GM18498 (cell line): ENCODE results near the gene IGSF9B.

Experiments
- ATAC-seq: cut with Tn5 transposase; IDR thresholded peaks from one replicate; pipeline ENCODE4 v1.9.1; 2021; ENCODE audit warnings: mild to moderate bottlenecking, moderate library complexity; ENCODE audit not compliant: unreplicated experiment

IGSF9B gene

DNA sequence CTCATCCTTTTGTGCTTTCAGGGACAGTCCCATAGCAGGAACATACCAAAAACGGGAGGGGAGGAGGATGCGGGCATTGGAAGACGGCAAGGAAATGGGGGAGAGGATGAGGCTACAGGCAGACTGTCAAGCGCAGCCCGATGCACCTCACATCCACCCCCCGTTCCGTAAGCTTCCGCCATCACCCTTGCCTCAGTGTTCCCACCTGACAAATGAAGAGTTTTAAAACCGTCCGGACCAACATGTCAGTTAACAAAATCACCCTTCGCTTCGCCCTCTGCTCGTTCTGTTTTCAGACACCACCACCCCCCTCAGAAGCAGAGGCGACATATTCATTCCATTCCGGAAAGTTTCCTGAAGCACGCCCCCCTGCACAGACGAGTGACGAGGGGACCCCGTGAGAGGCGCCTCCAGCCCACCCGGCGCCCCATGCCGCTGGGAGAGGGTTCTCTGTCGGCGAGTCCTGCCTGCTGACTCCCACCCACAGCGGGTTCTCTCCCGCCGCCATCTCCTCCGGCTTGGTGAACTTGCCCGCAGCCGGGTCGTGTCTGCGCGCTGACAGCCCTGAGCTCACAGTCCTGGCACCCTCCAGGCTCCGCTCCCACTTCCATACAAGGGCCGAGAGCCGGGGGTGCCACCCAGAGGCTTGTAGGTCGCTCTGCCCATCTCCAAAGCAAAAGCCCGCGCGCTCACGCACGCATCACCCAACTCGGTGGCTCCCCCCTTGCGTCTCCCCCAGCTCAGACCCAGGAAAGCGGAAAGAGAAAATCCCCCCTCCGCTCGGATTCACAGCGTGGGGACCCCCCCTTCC, 1.5 kb downstream of the IGSF9B start:
- no peak for ATAC-seq

DNA sequence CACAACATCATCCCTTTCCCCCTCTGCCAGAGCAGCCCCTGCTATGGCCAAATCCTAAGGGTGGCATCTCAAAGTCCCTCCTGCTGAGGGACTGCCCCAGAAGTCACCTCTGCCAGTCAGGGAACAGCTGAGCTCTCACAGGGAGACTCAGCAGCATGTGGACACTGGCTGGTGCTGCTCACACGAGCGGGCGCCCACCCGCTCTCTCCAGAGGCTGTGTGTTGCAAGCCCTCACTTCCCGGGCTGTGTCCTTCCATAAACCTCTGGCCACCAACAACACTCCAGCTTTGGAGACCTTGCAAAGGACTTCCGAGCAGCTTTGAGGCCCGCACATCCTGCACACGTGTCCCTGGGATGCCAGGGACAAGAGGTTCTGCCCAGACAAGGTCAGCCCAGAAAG, 2.8 kb downstream of the IGSF9B start:
- ATAC-seq: no peak

DNA sequence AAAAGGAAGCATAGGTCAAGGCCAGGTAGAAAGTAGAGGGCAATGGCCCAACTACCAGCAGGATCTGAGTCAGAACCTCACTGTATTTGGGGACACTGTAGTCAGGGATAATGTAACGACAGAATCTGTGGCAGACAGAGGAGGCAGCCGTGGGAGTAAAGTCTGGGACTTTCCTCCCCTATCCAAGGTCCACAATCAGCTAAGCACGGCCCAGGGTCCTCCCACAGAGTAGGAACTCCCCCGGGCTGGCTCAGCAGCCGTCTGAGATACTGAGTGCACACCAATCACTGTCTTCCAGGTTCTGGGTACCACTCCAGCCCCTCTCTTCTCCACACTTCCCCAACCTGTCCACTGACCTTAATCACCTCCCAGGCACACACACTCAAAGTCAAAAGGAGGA, 3.2 kb downstream of the IGSF9B start:
- no peak for ATAC-seq

DNA sequence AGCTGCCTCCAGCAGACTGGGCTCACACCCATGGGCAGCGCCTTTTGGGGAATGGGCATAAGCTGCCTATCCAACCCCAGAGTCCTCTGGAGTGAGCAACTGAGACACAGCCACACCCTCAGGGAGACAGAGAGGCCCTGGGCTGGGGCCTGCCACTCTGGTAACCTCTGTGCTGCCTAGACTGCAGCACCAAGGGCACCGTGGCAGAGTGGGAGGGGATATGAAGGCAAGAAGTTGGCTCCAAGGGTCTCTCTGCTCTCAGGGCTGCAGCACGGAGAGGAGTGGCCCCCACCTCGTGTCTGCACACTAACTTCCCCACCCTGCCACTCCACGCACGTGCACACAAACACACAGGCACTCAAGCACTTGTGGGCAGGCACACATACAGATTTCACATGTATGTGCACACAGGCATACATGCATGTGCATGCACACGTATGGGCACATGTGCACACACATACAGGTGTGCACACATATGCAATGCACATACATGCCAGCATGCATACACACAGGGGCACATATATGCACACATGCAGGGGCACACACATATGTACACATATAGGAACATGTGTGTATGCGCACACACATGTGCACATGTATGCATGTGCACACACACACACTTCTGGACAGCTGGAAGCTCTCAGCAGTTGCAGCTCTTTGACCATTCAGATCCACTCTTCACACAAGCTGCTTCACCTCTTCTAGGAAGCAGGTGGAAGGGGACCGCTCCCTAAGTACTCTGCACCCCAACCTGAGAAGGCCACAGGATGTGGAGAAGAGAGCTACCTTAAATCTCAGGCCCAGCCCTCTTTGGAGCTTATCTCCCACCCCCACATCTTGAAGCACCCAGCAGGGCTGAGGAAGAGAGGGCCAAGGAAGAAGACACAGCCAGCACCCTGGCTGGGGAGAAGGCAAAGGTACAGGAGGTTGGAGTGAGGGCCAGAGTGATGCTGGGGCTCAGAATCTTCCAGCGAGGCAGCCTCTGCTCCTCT, 4.3 kb downstream of the IGSF9B start:
- no peak for ATAC-seq

GRCh38 chr11:133951327-133952198, 5.2 kb downstream of the IGSF9B start:
- ATAC-seq: no peak

GRCh38 chr11:133950874-133951326, 5.9 kb downstream of the IGSF9B start:
- no peak for ATAC-seq

- ATAC-seq: no peak
These were observed 6.3 kb downstream of the IGSF9B start for GRCh38 chr11:133950421-133950820.

DNA sequence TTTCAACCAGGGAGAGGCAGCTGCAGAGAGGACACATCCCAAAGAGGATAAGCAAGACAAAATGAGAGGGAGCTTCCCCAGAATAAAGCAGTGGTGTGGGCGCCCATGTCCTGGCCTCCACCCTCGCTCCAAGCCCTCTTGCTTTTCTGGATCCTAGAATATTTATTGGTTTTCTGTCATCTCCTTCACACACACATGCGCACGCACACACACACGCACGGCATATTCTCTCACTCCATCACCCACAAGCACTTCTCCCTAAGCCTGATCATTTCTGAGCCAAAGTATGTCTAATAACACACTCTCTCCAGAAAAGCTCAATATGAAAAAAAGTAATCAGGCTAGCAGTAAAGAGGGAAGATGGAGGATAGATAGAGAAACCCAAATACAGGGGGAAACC, 7.6 kb downstream of the IGSF9B start:
- no peak for ATAC-seq

DNA sequence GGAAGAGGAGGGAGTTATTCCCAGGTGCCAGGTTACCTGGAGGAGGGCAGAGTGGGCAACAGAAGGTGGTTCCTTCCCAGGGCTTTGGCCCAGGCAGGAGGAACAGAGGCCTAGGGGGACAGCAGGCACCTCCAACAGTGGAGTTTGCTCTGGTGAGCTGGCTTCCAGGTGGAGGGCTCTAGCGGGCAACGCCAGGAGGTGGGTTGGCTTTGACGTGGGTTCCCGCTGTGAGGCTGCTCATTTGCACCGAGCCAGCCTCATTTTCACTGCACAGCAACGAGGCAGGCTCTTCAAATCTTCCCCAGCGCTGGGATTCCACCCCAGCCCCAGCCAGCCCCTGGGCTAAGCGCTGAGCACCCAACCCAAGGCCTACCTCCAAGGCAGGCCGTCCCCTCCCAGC, 8.1 kb downstream of the IGSF9B start:
- ATAC-seq: no peak

- no peak for ATAC-seq
These were observed 9.4 kb downstream of the IGSF9B start for GRCh38 chr11:133947321-133947756.

DNA sequence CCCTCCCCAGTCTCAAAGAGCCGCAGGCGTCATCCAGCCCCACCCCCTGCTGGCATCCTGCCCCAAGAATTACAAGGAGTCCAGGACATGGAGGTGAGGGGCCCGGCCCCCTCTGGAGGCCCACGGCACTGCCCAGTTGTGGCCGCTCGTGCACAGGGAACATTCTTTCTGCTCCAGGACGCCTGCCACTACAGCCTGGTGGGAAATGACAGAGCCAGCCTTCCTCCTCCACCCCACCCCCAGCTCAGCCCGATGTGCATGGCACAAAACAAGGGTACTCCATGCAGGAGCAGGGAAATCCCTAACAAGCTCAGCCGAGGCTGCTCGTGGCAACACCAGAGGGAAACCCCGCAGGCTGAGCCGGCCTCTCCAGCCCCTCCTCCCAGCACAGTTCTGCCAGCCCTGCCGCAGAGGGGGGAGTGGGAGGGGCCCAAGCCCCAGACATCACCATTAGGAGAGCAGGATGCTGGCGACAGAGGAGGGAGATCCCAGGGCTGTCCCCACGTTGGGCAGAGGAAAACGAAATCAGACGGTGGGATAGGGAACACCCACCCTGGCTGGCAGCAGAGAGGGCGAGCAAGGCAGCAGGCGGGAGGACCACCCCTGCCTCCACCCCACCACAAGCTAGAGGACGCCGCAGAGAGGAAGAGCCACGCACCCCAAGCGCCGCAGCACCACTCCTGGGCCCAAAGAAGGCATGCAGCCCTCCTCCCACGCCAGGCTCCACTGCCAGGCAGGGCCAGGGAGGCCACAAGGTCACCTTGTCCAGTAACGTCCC, 10.0 kb downstream of the IGSF9B start:
- ATAC-seq: no peak

GRCh38 chr11:133946051-133946450, 10.7 kb downstream of the IGSF9B start:
- ATAC-seq: no peak

- ATAC-seq: no peak
These were observed 11.4 kb downstream of the IGSF9B start for GRCh38 chr11:133945087-133945974.

DNA sequence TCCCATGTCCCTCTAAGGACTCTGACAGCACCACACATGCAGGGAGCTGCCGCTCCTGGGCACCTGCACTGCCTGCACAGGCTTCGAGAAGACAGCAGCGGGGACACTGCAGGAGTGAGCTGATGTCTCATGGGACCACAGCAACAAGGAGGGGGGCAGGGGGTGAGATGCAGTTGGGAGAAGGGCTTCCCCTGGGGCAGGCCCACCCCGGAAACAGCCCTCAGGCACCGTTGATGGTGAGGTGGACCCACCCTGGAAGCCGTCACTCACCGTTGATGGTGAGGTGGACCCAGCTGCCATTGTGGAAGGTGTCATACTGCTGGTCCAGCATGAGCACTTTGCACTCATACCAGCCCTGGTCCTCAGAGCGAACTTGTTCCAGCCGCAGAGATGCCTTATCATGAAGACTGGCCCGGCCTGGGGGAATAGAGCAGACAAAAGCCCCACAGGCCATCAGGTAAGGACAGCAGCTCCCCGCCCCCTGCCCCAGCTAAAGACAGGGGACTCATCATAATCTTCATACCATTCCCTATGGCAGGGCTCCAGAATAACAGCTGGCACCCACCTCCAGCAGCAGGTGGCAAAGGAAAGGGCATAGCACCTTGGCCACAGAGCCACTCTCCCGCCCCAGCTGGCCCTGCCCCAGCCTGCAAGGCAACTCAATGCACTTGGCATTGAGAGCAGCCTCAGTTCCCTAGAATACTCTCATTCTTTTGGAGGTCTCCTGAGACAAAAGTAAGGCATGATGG, 12.6 kb downstream of the IGSF9B start:
- no peak for ATAC-seq

DNA sequence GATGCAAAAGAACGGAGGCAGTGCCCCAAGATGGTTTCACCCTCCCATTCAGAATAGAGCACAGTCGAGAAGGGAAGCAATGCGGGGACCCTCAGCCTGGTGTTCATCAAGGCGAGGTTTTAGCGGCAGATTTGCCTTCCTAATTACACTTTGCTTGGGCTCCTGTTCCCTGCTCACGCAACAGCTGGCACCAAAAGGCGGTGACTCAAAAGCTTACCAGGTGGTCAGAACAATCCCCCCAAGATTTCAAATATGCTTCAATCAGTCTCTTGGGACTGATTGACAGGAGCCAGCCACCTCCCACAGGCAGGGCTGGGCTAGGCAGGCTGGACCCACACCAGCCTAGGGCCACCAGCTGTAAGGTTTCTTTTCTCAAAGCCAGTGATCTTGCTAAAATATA, 14.2 kb downstream of the IGSF9B start:
- ATAC-seq: no peak

DNA sequence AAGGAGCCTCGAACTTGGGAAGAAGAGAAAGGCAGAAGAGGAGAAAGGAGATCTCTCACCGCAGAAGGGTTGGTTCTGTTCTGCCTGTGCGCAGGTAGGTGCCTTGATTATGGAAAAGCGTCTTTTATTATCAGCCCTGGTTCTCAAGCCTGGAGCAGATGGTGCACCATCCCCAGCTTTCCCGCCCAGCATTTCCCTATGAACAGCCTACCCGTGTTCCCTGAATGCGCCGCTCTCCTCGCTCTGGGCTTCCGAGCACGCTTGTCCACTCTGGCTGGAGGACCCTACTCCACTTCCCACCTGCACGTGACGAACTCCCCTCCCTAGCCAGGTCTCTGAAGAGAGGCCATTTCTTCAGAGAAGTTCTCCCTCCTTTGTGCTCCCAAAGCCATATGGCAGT, 15.2 kb downstream of the IGSF9B start:
- ATAC-seq: no peak

DNA sequence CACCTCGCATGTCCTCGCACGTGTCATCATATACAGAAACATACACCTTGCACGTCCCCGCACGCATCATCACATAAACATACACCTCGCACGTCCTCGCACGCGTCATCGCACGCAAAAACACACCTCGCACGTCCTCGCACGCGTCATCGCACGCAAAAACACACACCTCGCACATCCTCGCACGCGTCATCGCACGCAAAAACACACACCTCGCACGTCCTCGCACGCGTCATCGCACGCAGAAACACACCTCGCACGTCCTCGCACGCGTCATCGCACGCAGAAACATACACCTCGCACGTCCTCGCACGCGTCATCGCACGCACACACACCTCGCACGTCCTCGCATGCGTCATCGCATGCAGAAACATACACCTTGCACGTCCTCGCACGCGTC, 16.7 kb downstream of the IGSF9B start:
- no peak for ATAC-seq

DNA sequence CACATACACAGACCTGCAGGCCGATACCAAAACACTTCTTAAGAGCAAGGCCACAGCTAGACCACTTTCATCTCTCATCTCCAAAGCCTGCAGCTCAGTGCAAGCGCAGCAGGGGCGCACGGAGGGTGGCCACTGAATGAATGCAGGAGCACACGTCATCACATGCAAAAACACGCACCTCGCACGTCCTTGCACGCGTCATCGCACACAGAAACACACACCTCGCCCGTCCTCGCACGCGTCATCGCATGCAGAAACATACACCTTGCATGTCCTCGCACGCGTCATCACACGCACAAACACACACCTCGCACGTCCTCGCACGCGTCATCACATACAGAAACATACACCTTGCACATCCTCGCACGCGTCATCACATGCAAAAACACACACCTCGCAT, 17.2 kb downstream of the IGSF9B start:
- ATAC-seq: no peak
